ENCODE data around the gene VWA2. TPM values are rescaled to one million over a fixed set of nuclear protein-coding genes. Genes with fewer than 3 reads are reported as not detected.

The VWA2 gene
- total RNA-seq, 2 experiments from 2014 or later, result not detected

DNA sequence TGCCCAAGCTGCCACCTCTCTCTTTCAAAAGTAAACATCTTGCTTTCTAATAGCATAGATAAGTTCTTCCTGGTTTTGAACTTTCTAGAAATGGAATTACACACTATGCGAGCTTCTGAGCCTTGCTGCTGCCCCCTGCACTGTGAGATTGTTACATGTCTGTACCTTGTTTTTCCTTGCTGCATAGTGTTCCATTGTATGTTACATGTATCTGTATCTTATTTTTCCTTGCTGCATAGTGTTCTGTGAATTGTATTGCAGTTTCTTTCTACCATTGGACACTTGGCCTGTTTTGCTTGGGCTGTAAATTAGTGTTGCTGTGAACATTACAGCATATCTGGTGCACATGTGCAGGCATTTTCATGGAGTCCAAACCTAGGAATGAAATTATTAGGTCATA lies 24.0 kb upstream of the VWA2 start:
- H3K9me3 Mint-ChIP-seq, result no peaks in the 10 kb centered on the region
- ChIA-PET POLR2A (no interaction called here), CTCF (no interaction called here)
- peaks cover 0 to 4% of the 10 kb centered on the region in 2 experiments for H3K27me3 ChIP-seq (ENCODE audit: control insufficient read depth in 1 of 2, insufficient read depth in 2 of 2, low read length in 2 of 2)
- H3K4me1 ChIP-seq (ENCODE audit: insufficient read depth, low read length), result no peaks in the 10 kb centered on the region
- no peaks in the 10 kb centered on the region for H3K9me3 ChIP-seq (ENCODE audit: control insufficient read depth in 1 of 2, insufficient read depth in 1 of 2, low read length in 2 of 2)
- TF ChIP-seq, protein P1, sequence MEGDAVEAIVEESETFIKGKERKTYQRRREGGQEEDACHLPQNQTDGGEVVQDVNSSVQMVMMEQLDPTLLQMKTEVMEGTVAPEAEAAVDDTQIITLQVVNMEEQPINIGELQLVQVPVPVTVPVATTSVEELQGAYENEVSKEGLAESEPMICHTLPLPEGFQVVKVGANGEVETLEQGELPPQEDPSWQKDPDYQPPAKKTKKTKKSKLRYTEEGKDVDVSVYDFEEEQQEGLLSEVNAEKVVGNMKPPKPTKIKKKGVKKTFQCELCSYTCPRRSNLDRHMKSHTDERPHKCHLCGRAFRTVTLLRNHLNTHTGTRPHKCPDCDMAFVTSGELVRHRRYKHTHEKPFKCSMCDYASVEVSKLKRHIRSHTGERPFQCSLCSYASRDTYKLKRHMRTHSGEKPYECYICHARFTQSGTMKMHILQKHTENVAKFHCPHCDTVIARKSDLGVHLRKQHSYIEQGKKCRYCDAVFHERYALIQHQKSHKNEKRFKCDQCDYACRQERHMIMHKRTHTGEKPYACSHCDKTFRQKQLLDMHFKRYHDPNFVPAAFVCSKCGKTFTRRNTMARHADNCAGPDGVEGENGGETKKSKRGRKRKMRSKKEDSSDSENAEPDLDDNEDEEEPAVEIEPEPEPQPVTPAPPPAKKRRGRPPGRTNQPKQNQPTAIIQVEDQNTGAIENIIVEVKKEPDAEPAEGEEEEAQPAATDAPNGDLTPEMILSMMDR (IDR thresholded peaks at IDR 0.05), result no peak
- no peaks in the 10 kb centered on the region for H3K36me3 Mint-ChIP-seq (ENCODE audit: low read depth)
- no peak overlapping the region for H3K4me3 ChIP-seq (ENCODE audit: low read length)
- intact Hi-C loops (cut with DNase I, micrococcal nuclease), result no loop called here
- no peak overlapping the region for H3K27ac ChIP-seq (ENCODE audit: low read depth in 1 of 2, low read length in 2 of 2)
- H3K27me3 Mint-ChIP-seq, result peaks cover 13% of the 10 kb centered on the region
- no peak for ATAC-seq (ENCODE audit: poor library complexity)
- no peak overlapping the region for H3K27ac Mint-ChIP-seq
- no peak for DNase-seq
- no peak overlapping the region for H3K4me3 Mint-ChIP-seq
- no peaks in the 10 kb centered on the region for H3K36me3 ChIP-seq (ENCODE audit: insufficient read depth, low read length)
- H3K4me1 Mint-ChIP-seq (ENCODE audit: low read depth), result no peaks in the 10 kb centered on the region

DNA sequence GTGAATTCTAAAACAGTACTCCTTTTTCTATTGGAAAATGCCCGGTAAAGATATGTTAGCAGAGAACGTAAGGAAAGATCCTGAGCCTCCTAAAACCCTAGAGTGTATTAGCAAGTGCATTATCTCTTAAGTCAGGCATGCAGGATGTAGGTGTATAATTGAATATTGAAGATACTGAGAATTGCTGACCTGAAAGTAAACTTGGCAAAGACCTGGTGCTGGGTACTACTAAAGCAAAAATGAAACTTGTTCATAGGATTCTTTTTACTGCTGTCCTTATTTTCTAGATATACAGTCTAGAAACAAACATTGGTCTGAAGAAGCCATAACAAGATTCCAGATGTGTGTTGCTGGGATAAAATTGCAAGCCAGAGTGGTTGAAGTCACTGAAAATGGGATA lies 18.8 kb upstream of the VWA2 start:
- POLR2A ChIA-PET, result no interaction called here
- Histone ChIP-seq H3K9me3 (ENCODE audit: control insufficient read depth in 1 of 2, insufficient read depth in 1 of 2, low read length in 2 of 2) (no peaks in the 10 kb centered on the region), H3K36me3 (ENCODE audit: insufficient read depth, low read length) (no peaks in the 10 kb centered on the region), H3K4me1 (ENCODE audit: insufficient read depth, low read length) (no peaks in the 10 kb centered on the region), H3K27ac (ENCODE audit: low read depth in 1 of 2, low read length in 2 of 2) (no peak overlapping the region), H3K27me3 (ENCODE audit: control insufficient read depth in 1 of 2, insufficient read depth in 2 of 2, low read length in 2 of 2) (no peaks in the 10 kb centered on the region), H3K4me3 (ENCODE audit: low read length) (no peak overlapping the region)
- H3K4me3 Mint-ChIP-seq, result no peak overlapping the region
- H3K36me3 Mint-ChIP-seq (ENCODE audit: low read depth), result no peaks in the 10 kb centered on the region
- H3K4me1 Mint-ChIP-seq (ENCODE audit: low read depth), result no peaks in the 10 kb centered on the region
- CTCF ChIA-PET, result no interaction called here
- H3K27ac Mint-ChIP-seq, result no peak overlapping the region
- TF ChIP-seq, protein P1 (IDR thresholded peaks at IDR 0.05), result no peak
- H3K9me3 Mint-ChIP-seq, result no peaks in the 10 kb centered on the region
- ATAC-seq (ENCODE audit: poor library complexity), result no peak
- DNase-seq, result no peak
- H3K27me3 Mint-ChIP-seq, result peaks cover 27% of the 10 kb centered on the region
- intact Hi-C loops (cut with DNase I, micrococcal nuclease), result no loop called here

DNA sequence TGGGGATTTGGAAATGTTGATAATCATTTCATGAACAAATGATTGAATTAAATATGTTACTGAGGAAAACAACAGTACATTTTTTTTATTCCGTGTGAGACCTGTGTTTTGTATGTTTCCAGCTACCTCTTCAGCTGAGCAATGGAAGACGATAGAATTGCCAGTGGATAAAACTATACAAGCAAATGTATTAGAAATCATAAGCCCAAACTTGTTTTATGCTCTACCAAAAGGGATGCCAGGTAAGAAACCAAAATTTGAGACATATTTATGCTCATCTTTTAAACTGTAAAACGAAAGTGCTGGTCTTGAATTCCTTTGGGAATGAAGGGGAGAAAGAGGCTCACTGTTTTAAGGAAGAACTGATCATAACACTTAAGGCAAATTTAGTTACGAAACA lies 17.8 kb upstream of the VWA2 start:
- peaks cover 27% of the 10 kb centered on the region for H3K27me3 Mint-ChIP-seq
- no peak for DNase-seq
- H3K27ac Mint-ChIP-seq, result no peak overlapping the region
- Histone ChIP-seq H3K4me1 (ENCODE audit: insufficient read depth, low read length) (no peaks in the 10 kb centered on the region), H3K36me3 (ENCODE audit: insufficient read depth, low read length) (no peaks in the 10 kb centered on the region), H3K27me3 (ENCODE audit: control insufficient read depth in 1 of 2, insufficient read depth in 2 of 2, low read length in 2 of 2) (no peaks in the 10 kb centered on the region), H3K9me3 (ENCODE audit: control insufficient read depth in 1 of 2, insufficient read depth in 1 of 2, low read length in 2 of 2) (no peaks in the 10 kb centered on the region), H3K4me3 (ENCODE audit: low read length) (no peak overlapping the region), H3K27ac (ENCODE audit: low read depth in 1 of 2, low read length in 2 of 2) (no peak overlapping the region)
- no peak overlapping the region for H3K4me3 Mint-ChIP-seq
- no peaks in the 10 kb centered on the region for H3K9me3 Mint-ChIP-seq
- TF ChIP-seq, protein P1 (IDR thresholded peaks at IDR 0.05), result no peak
- intact Hi-C loops (cut with DNase I, micrococcal nuclease), result no loop called here
- H3K36me3 Mint-ChIP-seq (ENCODE audit: low read depth), result no peaks in the 10 kb centered on the region
- ChIA-PET POLR2A (no interaction called here), CTCF (interaction anchor here (2.0 kb wide), 1 partner anchor 13 kb away, joined by 6 read pairs; no protein-coding TSS in a partner anchor)
- ATAC-seq (ENCODE audit: poor library complexity), result no peak
- no peaks in the 10 kb centered on the region for H3K4me1 Mint-ChIP-seq (ENCODE audit: low read depth)

All from CD4-positive, alpha-beta T cell (primary cell).